ENCODE results near the gene SCUBE3. TPM values are rescaled to one million over a fixed set of nuclear protein-coding genes. Genes with fewer than 3 reads are reported as not detected.

The SCUBE3 gene
- total RNA-seq, 3 donors from 2014 or later (not counting 1 experiment from before 2014, with no cell fraction given): 0.25 to 0.31 TPM; not detected in 1

DNA sequence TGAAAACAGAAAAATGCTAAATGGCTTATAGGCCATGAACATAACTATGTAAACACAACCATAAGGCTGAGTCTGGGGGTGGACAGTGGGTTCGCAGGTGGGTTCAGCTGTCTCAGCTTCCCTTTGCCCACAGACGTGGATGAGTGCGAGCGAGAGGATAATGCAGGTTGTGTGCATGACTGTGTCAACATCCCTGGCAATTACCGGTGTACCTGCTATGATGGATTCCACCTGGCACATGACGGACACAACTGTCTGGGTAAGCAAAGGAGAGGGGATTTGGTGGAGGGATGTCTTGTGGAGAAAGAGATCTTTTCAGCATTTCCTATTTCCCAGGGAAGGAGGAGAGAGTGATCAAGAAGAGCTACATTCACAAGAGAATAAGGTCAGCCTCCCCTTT is 14.7 kb downstream of the SCUBE3 start:
- ATAC-seq (no peak), DNase-seq (no peak)
- TF ChIP-seq, protein P1, sequence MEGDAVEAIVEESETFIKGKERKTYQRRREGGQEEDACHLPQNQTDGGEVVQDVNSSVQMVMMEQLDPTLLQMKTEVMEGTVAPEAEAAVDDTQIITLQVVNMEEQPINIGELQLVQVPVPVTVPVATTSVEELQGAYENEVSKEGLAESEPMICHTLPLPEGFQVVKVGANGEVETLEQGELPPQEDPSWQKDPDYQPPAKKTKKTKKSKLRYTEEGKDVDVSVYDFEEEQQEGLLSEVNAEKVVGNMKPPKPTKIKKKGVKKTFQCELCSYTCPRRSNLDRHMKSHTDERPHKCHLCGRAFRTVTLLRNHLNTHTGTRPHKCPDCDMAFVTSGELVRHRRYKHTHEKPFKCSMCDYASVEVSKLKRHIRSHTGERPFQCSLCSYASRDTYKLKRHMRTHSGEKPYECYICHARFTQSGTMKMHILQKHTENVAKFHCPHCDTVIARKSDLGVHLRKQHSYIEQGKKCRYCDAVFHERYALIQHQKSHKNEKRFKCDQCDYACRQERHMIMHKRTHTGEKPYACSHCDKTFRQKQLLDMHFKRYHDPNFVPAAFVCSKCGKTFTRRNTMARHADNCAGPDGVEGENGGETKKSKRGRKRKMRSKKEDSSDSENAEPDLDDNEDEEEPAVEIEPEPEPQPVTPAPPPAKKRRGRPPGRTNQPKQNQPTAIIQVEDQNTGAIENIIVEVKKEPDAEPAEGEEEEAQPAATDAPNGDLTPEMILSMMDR (IDR thresholded peaks at IDR 0.05): no peak
- WGBS (ENCODE audit: insufficient coverage): 97% methylated on average over 6 of the region's 6 CpGs
- Mint-ChIP-seq H3K27ac (no peak overlapping the region), H3K27me3 (ENCODE audit: low read depth in 2 of 2) (no peaks in the 10 kb centered on the region), H3K9me3 (no peaks in the 10 kb centered on the region), H3K36me3 (no peaks in the 10 kb centered on the region), H3K4me1 (peaks cover 0 to 4% of the 10 kb centered on the region in 2 donors), H3K4me3 (no peak overlapping the region)
- H3K9me3 ChIP-seq (ENCODE audit: control insufficient read depth, insufficient read depth, low read length): no peaks in the 10 kb centered on the region
- no peaks in the 10 kb centered on the region for H3K4me1 ChIP-seq (ENCODE audit: control insufficient read depth, insufficient read depth, low read length)
- H3K36me3 ChIP-seq (ENCODE audit: control insufficient read depth, insufficient read depth, low read length): no peaks in the 10 kb centered on the region
- intact Hi-C loops (cut with micrococcal nuclease): no loop called here
- H3K27me3 ChIP-seq (ENCODE audit: control insufficient read depth, insufficient read depth, low read length): no peaks in the 10 kb centered on the region
- H3K4me3 ChIP-seq (ENCODE audit: low read length): no peak overlapping the region
- no peak overlapping the region for H3K27ac ChIP-seq (ENCODE audit: low read length)

DNA sequence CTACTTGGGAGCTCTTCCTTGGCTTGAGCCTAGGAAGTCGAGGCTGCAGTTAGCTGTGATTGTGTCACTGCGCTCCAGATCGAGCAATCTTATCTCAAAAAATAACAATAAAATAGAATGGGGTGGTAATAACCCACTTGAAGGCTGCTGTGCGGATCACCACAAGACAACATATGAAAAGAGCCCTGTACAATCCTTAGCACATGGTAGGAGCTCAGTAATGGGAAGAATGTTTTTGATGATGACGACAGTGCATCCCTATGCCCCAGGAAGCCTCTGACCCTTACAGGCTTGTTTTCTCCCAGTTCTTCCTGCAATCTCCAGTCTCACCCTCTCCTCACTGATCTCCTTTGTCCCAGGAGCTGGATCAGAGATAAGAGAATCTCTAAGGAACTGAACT is 15.5 kb downstream of the SCUBE3 start:
- H3K36me3 Mint-ChIP-seq: no peaks in the 10 kb centered on the region
- no peak overlapping the region for H3K27ac ChIP-seq (ENCODE audit: low read length)
- H3K27me3 ChIP-seq (ENCODE audit: control insufficient read depth, insufficient read depth, low read length): no peaks in the 10 kb centered on the region
- no peak overlapping the region for H3K4me3 ChIP-seq (ENCODE audit: low read length)
- no peak overlapping the region for H3K27ac Mint-ChIP-seq
- no peak for ATAC-seq
- peaks cover 0 to 4% of the 10 kb centered on the region in 2 donors for H3K4me1 Mint-ChIP-seq
- H3K9me3 ChIP-seq (ENCODE audit: control insufficient read depth, insufficient read depth, low read length): no peaks in the 10 kb centered on the region
- H3K27me3 Mint-ChIP-seq (ENCODE audit: low read depth in 2 of 2): no peaks in the 10 kb centered on the region
- WGBS (ENCODE audit: insufficient coverage): 89% methylated on average over 2 of the region's 5 CpGs
- H3K4me1 ChIP-seq (ENCODE audit: control insufficient read depth, insufficient read depth, low read length): no peaks in the 10 kb centered on the region
- H3K36me3 ChIP-seq (ENCODE audit: control insufficient read depth, insufficient read depth, low read length): no peaks in the 10 kb centered on the region
- intact Hi-C loops (cut with micrococcal nuclease): no loop called here
- H3K4me3 Mint-ChIP-seq: no peak overlapping the region
- no peak for DNase-seq
- TF ChIP-seq, protein P1 (IDR thresholded peaks at IDR 0.05): no peak
- H3K9me3 Mint-ChIP-seq: no peaks in the 10 kb centered on the region

DNA sequence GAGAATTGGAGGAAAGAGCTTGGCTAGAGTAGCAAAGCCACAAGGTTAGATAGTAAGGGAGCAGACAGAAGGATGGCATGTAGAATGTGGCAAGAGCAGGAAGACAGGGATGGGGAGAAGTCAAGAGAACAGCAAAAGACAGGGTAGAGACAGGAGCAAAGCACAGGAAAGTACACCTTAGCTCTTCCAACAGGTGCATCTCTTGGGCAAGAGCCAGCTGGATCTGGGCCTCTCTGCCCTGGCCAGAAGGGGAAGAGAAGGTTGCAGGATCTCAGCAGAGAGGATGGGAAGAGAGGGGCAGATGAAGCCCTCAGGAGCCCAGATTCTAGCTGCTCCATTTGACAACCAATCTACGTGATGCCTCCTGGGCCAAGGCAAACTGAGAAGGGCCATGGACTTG is 16.7 kb downstream of the SCUBE3 start:
- intact Hi-C loops (cut with micrococcal nuclease): no loop called here
- Mint-ChIP-seq H3K27me3 (ENCODE audit: low read depth in 2 of 2) (no peaks in the 10 kb centered on the region), H3K36me3 (no peaks in the 10 kb centered on the region), H3K4me3 (no peak overlapping the region), H3K27ac (no peak overlapping the region), H3K4me1 (peaks cover 0 to 4% of the 10 kb centered on the region in 2 donors), H3K9me3 (no peaks in the 10 kb centered on the region)
- no peaks in the 10 kb centered on the region for H3K9me3 ChIP-seq (ENCODE audit: control insufficient read depth, insufficient read depth, low read length)
- H3K36me3 ChIP-seq (ENCODE audit: control insufficient read depth, insufficient read depth, low read length): no peaks in the 10 kb centered on the region
- TF ChIP-seq, protein P1 (IDR thresholded peaks at IDR 0.05): no peak
- no peaks in the 10 kb centered on the region for H3K4me1 ChIP-seq (ENCODE audit: control insufficient read depth, insufficient read depth, low read length)
- 100% methylated on average over 1 of the region's 1 CpG for WGBS (ENCODE audit: insufficient coverage)
- DNase-seq (no peak), ATAC-seq (no peak)
- no peaks in the 10 kb centered on the region for H3K27me3 ChIP-seq (ENCODE audit: control insufficient read depth, insufficient read depth, low read length)
- H3K27ac ChIP-seq (ENCODE audit: low read length): no peak overlapping the region
- H3K4me3 ChIP-seq (ENCODE audit: low read length): no peak overlapping the region

DNA sequence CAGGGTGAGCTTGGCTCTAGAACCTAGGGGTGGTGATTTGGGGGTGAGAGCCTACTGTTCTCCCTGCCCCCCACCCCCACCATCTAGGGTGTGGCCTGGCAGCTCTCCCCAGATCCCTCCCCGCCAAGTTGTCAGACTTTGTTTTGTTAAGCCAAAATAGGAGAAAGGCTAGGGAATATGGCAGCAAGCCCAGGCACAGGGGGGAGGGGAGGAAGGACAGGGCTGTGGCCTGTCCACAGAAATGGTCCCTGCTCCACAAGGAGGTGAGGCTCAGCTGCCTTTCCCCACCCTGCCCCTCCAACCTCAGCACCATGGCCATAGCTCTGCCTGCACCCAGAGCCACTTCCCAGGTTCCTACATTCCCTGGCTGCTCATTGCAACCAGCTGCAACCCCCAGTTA is 17.2 kb downstream of the SCUBE3 start:
- H3K4me1 ChIP-seq (ENCODE audit: control insufficient read depth, insufficient read depth, low read length): no peaks in the 10 kb centered on the region
- H3K27me3 Mint-ChIP-seq (ENCODE audit: low read depth in 2 of 2): no peaks in the 10 kb centered on the region
- ATAC-seq: no peak
- no peak overlapping the region for H3K4me3 Mint-ChIP-seq
- H3K27me3 ChIP-seq (ENCODE audit: control insufficient read depth, insufficient read depth, low read length): no peaks in the 10 kb centered on the region
- H3K36me3 Mint-ChIP-seq: no peaks in the 10 kb centered on the region
- peaks cover 0 to 4% of the 10 kb centered on the region in 2 donors for H3K4me1 Mint-ChIP-seq
- H3K27ac Mint-ChIP-seq: no peak overlapping the region
- no peaks in the 10 kb centered on the region for H3K9me3 ChIP-seq (ENCODE audit: control insufficient read depth, insufficient read depth, low read length)
- no peak overlapping the region for H3K27ac ChIP-seq (ENCODE audit: low read length)
- intact Hi-C loops (cut with micrococcal nuclease): no loop called here
- WGBS (ENCODE audit: insufficient coverage): no CpG with 5 or more reads among the region's 1 CpG
- TF ChIP-seq, protein P1 (IDR thresholded peaks at IDR 0.05): no peak
- DNase-seq: no peak
- no peak overlapping the region for H3K4me3 ChIP-seq (ENCODE audit: low read length)
- H3K9me3 Mint-ChIP-seq: no peaks in the 10 kb centered on the region
- H3K36me3 ChIP-seq (ENCODE audit: control insufficient read depth, insufficient read depth, low read length): no peaks in the 10 kb centered on the region

Measured in natural killer cell (primary cell).